MV-4-11 (cell line): ENCODE results near the gene CD177.
"Not testable (repeated sequence)": the region's sequence is repeated elsewhere in the genome, so short reads cannot be mapped to it uniquely, and the experiment has no call there.

Source experiments
- DNase-seq: peaks from one replicate; lab custom pipeline; 2025; lab: John Stamatoyannopoulos, UW

The CD177 gene

DNA sequence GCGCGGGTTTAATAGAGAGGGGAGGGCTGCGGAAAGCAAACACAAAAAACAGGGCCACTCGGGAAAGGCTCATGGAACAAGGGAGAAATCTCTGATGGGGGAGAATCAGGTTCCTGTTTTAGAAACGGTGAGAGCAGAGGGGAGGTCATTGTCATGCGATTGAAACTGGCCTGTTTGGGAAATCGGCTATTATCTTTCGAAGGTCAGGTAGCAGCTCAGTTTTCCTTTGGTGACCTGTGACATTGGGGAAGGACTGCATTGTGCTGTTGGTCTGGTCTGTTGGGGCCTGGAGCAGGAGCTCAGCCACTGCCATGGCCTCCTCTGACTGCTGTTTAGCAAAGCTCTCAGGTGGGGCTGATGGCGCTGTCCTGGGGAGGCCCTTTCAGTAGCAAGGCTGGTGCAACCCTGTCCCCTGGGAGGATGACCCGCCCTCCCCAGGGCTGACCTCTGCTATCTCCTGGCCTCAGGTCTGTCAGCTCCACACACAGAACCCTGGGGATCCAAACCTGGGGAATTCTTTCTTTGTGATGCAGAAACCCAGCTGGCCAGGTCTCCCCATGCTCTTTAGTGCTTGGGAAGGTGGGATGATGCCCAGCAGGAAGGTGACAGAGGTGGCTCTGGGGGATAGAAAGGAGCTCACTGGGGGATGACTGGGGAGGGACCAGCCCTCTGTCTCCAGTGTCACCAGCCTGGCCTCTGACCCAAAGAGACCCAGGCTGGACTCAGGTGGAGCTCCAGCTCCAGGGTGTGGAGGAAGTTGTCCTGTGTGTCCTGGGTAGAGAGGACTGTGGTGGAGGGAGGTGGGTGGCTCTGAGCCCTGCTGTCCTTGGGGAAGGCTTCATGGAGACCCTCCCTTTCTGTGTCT is 21.2 kb upstream of the CD177 start:
- DNase-seq, result no peak

DNA sequence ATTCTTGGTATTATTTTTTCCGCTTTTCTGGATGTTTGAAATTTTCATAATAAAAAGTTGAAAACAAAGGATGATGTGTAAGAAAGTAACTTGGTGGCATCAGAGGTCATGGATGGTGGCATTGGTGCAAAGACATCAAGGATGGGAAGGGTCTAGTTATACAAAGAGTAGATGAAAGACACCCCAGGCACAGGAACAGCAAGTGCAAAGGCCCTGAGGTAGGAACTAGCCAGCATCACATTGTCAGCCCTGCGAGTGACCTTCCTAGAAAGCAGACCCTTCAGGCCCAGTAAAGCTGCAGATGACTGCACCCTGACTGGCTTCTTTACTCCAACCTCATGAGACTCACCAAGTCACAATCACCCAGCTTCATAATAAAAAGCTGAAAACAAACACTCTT is 17.0 kb upstream of the CD177 start:
- not testable (repeated sequence) for DNase-seq

DNA sequence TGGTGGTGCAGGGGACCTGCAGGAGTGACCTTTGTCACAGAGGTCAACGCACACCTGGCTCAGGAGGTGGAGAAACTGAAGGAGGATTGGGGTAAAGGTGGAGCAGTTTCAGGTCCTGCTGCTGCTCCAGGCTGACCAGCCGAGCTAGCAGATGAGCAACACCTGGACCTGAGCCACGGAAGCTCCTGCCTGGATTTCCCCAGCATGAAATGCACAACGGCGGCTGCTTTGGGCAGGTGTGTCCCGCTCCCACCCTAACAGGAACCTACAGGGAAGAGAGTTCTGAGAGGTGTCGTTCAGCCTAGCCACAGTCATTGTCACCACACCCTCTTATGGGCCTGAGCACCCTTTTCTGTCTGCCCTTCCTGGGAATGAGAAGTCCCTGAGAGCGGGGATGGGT is 15.7 kb upstream of the CD177 start:
- DNase-seq, result no peak

DNA sequence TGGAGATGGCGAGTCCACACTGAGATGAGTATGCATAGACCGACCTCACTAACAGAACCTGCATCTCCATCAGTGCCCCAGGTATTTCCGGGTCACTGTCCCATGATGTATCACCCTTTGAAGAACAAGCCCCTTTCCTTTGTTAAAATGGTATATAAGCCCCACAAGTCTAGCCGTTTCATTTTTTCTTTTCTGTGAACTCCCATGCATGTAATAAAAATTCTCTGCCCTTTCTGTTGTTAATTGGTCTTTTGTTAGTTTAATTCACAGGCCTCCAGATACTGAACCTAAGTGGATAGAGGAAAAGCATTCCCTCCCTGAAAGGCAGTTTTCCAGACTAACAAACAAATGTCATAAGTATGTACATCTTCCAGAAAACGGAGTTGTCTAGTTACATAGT is 15.0 kb upstream of the CD177 start:
- no peak for DNase-seq

DNA sequence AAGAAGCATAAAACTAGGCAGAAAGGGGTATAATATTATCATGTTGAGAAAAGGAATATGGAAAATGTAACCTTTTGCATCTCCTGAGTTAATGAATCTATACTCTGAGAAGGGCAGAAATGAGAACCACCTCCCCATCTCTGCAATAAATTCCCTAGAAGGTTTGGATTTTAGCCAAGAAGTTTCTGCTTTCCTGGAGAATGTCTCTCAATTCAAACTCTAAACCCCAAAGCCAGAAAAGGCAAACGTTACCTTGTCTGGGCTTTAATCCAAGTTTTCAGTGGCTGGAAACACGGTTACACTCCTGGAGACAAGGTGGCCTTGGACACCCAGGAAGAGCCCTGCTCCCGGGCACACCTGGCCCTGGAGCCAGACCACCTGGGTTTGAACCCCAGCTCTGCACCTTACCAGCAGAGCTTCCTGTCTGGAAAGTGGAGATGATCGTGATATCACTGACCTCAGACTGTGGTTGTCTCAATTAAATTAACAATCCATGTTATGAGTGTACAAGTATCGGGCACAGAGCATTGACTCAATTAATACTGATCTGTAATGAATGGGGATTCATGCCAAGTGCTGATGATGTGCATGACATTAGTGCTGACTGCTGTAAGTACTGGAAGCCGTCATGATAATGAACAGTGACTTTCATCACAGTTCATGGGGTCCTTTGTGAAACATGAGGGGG is 14.1 kb upstream of the CD177 start:
- DNase-seq, result not testable (repeated sequence)

DNA sequence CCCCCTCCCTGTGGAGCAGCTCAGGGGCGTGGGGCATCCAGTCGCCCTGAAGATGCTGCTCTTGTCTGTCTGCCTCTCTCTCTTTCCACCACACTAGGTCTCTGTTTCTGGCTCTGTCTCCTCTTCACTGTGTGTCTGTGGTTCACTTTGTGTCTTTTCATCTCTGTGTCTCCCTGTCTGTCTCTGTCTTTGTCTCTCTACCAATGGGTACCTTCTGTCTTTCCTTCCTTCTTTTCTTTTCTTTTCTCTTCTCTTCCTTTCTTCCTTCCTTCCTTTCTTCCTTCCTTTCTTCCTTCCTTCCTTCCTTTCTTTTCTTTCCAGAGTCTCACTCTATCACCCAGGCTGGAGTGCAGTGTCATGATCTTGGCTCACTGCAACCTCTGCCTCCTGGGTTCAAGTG is 13.4 kb upstream of the CD177 start:
- not testable (repeated sequence) for DNase-seq

DNA sequence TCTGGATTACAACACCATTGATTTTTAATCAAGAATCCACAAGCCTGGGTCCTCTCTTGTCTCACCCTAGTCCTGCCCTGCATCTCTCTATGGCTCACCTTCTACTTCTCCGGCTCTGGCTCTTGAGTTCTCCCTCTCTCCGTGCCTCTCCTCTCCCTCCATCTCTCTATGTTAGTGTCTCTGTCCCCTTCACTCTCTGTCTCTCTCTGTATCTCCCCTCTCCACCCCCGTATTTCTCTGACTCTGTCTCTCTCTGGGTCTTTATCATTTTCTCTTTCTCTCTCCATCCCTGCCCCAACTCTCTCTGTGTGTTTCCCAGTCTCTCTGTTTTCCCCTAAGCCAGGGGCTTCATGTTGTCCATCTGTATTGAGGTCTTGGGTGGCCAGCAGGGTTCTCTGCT is 12.4 kb upstream of the CD177 start:
- DNase-seq, result not testable (repeated sequence)

DNA sequence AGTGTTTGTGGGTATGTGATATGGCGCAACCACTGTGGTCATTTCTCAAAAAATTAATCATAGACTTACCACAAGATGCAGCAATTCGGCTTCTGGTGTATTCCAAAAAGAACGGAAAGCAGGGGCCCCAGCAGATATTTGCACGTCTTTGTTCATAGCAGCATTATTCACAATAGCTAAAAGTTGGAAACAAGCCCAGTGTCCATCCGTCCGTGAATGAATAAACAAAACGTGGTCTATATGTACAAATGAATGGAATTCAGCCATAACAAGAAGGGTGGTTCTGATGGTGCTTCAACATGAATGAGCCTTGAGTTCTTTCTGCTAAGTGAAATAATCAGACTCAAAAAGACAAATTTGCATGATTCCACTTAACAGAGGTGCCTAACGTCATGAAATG is 11.4 kb upstream of the CD177 start:
- peak; percentile 94 for DNase-seq

DNA sequence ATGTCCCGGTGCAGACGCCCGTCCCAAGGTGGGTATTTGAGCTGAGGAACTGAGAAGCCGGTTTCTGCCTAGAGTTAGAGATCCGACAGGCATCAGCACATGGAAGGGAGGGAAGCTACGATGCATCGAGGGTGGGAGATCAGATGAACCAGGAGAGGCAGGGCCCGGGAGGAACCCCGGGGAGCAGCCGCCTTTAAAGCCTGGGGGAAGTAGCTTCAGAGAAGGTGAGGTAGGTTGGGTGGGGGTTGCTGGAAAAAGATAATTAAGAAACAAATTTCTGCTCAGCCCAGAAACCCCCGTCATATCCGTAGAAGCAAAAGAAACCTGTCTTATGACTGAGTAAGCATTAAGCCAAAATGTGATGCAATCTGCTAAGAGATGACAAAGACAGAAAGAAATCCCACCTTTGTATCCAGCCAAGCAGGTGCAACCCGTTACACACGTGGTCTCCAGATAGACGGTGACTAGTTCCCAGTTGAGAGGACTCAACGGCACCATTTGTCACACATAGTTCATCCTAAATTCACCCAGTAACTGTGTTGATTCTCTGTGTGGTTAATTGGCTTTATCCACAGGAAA is 9.1 kb upstream of the CD177 start:
- DNase-seq, result not testable (repeated sequence)

DNA sequence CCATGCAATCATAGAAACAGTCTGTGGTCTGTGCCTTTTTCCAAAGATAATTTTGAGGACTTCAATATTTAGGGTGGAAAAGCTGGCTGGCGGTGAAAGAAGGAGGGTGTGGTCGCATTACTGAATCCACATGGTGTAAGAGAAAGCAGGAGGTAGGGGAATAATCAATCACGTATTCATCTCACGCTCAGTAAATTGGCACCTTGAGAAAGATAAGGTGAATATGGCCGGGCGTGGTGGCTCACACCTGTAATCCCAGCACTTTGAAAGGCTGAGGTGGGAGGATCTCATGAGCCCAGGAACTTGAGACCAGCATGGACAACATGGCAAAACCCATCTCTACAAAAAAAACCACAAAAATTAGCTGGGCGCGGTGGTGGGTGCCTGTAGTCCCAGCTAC is 3.7 kb upstream of the CD177 start:
- DNase-seq, result not testable (repeated sequence)

DNA sequence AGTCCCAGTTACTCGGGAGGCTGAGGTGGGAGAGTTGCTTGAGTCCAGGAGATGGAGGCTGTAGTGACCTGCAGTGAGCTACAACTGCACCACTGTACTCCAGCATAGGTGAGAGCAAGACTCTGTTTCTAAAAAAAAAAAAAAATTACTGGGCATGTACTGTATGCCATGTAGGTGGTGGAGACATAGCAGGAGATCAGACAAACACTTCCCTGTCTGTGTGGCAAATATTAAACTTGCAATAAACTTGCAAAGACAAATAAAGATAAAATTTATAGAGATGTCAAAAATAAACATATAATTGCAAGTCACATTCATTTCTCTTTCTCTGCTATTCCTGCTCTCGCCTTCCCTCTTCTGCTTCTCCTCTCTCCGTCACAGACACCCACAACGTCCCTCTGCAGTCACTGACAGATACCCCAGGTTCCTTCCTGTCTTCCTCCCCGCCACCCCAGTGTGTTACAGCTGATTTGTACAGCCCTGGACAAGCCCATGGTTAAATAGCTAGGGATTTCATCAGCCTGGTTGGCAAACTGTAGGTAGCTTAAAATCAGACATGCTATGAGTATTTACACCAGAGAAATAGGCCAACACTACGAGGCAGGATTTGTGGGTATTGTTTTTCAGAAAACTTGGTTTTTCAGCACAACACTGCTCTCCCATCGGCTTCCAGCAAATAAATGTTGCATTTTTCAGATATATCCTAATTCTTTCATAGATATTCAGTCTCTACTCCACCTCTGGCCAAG is 1.3 kb upstream of the CD177 start:
- peak; percentile 49 for DNase-seq

DNA sequence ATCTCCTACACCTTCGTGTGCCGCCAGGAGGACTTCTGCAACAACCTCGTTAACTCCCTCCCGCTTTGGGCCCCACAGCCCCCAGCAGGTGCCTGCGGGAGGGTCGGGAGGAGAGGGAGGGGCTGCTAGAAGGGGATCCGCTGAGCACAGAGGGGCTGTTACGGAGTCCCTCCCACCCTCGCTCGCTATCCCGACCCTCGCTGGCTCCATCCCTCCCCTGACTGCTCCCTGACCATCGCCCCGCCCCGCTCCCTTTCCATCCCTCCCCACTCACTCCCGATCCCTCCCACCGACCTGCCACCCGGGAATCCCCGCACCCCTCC is 780 bp downstream of the CD177 start:
- DNase-seq, result no peak

DNA sequence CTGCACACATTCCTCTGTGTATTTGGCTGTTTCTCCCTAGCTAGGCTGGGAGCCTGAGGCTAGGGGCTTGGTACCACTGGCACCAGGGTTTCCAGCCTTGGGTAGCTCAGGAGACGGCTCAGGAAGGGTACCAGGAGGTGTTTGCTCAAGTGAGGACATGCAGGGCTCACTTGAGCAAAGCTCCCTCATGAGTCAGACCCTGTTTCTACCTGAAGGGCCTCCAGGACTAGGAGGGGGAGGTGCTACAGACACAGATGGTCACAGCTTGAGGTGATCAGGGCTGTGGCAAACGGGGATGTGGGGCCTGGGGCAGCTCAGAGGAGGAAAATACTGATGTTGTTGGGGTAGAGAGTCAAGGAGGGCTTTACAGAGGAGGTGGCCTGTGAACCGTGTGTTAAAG is 3.3 kb downstream of the CD177 start:
- DNase-seq, result not testable (repeated sequence)

DNA sequence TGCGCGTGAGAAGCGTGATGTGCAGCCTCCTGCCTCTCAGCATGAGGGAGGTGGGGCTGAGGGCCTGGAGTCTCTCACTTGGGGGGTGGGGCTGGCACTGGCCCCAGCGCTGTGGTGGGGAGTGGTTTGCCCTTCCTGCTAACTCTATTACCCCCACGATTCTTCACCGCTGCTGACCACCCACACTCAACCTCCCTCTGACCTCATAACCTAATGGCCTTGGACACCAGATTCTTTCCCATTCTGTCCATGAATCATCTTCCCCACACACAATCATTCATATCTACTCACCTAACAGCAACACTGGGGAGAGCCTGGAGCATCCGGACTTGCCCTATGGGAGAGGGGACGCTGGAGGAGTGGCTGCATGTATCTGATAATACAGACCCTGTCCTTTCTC is 8.7 kb downstream of the CD177 start:
- DNase-seq, result no peak

DNA sequence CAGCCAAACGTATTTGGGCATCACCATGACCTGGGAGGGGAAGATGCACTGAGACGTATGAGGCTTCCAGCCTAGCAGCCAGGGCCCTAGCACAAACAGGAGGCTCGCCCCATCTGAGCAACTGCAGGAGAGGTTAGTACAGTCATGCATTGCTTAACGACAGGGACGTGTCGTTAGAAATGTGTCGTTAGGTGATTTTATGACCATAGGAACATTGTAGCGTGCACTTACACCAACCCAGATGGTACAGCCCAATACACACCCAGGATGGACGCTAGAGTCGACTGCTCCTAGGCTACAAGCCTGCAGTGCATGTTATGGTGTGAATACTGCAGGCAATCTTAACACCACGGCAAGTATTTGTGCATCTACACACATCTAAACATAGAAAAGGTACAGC is 9.3 kb downstream of the CD177 start:
- no peak for DNase-seq

DNA sequence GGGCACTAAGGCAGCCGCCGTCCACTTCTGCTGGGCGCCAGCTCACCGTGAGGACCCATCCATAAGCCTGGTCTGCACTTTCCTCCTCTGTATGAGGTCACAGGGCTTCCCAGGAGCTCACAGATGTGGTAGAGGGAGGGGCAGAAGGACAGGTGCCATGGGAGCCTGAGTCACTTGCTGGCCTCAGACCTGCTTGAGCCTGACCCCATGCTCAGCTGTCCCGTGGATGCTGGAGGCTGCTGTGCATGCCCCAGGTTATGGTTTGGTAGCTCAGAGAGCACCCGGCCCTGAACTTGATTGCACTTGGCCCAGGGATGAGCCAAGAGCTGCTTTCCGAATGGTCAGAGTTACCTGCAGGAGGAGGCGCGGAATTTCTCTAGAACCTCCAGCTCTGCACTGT is 12.2 kb downstream of the CD177 start:
- DNase-seq, result not testable (repeated sequence)

DNA sequence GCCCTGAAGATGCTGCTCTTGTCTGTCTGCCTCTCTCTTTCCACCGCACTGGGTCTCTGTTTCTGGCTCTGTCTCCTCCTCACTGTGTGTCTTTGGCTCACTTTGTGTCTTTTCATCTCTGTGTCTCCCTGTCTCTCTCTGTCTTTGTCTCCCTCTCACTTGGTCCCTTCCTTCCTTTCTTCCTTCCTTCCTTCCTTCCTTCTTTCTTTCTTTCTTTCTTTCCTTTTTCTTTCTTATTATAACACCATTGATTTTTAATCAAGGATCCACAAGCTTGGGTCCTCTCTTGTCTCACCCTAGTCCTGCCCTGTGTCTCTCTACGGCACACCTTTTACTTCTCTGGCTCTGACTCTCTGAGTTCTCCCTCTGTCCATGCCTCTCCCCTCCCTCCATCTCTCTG is 14.3 kb downstream of the CD177 start:
- no peak for DNase-seq

DNA sequence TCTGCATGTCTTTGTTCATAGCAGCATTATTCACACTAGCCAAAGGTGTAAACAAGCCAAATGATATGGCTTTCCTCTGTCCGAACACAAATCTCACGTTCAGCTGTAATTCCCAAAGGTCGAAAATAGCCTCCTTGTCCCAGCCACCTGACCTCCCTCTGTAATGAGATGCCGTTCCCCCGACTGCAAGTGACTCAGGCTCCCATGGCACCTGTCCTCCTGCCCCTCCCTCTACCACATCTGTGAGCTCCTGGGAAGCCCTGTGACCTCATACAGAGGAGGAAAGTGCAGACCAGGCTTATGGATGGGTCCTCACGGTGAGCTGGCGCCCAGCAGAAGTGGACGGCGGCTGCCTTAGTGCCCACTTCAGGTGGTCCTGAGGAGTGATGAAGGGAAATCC is 15.4 kb downstream of the CD177 start:
- not testable (repeated sequence) for DNase-seq

DNA sequence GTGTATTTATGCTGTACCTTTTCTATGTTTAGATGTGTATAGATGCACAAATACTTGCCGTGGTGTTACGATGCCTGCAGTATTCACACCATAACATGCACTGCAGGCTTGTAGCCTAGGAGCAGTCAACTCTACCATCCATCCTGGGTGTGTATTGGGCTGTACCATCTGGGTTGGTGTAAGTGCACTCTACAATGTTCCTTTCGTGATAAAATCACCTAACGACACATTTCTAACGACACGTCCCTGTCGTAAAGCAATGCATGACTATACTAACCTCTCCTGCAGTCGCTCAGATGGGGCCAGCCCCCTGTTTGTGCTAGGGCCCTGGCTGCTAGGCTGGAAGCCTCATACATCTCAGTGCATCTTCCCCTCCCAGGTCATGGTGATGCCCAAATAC is 18.4 kb downstream of the CD177 start:
- no peak for DNase-seq

DNA sequence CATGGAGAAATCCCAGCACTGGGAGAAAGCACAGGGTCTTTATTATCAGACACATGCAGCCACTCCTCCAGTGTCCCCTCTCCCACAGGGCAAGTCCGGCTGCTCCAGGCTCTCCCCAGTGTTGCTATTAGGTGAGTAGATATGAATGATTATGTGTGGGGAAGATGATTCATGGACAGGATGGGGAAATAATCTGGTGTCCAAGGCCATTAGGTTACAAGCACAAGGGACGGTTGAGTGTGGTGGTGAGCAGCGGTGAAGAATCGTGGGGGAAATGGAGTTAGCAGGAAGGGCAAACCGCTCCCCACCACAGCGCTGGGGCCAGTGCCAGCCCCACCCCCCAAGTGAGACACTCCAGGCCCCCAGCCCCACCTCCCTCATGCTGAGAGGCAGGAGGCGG is 19.0 kb downstream of the CD177 start:
- peak; percentile 97 for DNase-seq

DNA sequence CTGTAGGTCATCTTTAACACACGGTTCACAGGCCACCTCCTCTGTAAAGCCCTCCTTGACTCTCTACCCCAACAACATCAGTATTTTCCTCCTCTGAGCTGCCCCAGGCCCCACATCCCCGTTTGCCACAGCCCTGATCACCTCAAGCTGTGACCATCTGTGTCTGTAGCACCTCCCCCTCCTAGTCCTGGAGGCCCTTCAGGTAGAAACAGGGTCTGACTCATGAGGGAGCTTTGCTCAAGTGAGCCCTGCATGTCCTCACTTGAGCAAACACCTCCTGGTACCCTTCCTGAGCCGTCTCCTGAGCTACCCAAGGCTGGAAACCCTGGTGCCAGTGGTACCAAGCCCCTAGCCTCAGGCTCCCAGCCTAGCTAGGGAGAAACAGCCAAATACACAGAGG is 24.1 kb downstream of the CD177 start:
- DNase-seq, result not testable (repeated sequence)

DNA sequence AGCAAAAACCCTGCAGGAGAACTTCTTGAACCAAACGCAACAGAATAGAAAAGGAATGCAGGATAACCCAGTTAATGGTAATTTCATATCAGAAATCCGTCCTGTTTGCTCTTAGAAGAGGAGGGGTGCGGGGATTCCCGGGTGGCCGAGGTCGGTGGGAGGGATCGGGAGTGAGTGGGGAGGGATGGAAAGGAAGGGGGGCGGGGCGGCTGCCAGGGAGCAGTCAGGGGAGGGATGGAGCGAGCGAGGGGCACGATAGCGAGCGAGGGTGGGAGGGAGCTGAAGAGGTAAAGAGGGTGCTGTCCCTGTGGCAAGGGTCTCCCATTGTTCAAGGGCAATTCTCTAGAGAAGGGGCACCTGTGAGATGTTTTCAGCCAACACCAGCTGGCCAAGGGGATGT is 26.5 kb downstream of the CD177 start:
- no peak for DNase-seq
